ENCODE results near the gene PCAT6. TPM values are rescaled to one million over a fixed set of nuclear protein-coding genes. Genes with fewer than 3 reads are reported as not detected.
A peak's percentile ranks its signal among the peaks of the same experiment; 100 is the strongest.

PCAT6 gene
- total RNA-seq (2021; ENCODE audit: unreplicated experiment) = 2.2 TPM
- 6.8 TPM for polyA plus RNA-seq (2012; ENCODE audit: insufficient read length)
- percentile 36 among the genes with signal in this experiment for Bru-seq, nascent RNA
- percentile 40 among the genes with signal in this experiment for BruChase-seq, experiment 1, labeled RNA remaining after a 2-hour chase
- percentile 42 among the genes with signal in this experiment for BruChase-seq, experiment 2, labeled RNA remaining after a 6-hour chase
- long read RNA-seq, partial matches to known transcripts = 0 of 3 reads
- long read RNA-seq, other reads (novel, unspliced or antisense) = 3 of 3 reads

- DNase-seq (ENCODE audit: low read depth, low spot score) (peak; percentile 58), ATAC-seq (peak; percentile 87)
- H3K4me3 ChIP-seq (ENCODE audit: low read depth in 2 of 2, low read length in 2 of 2) = peak within 1 kb of the TSS; percentile 73 to 78
- no peaks in the 10 kb centered on the region for H3K27me3 ChIP-seq (ENCODE audit: control insufficient read depth, insufficient read depth, low read length)
- POLR2A ChIA-PET = interaction anchor here (0.5 to 1.1 kb wide), 3 partner anchors 9 to 465 kb away, joined by 3 to 4 read pairs (median 4); no protein-coding TSS in a partner anchor
- BruUV-seq (replicated peaks) = no TSS peak
- peak; percentile 75 for TF ChIP-seq TCF7L2 (IDR thresholded peaks at IDR 0.05; ENCODE audit: low read depth, low read length)
- TF ChIP-seq, protein P1, sequence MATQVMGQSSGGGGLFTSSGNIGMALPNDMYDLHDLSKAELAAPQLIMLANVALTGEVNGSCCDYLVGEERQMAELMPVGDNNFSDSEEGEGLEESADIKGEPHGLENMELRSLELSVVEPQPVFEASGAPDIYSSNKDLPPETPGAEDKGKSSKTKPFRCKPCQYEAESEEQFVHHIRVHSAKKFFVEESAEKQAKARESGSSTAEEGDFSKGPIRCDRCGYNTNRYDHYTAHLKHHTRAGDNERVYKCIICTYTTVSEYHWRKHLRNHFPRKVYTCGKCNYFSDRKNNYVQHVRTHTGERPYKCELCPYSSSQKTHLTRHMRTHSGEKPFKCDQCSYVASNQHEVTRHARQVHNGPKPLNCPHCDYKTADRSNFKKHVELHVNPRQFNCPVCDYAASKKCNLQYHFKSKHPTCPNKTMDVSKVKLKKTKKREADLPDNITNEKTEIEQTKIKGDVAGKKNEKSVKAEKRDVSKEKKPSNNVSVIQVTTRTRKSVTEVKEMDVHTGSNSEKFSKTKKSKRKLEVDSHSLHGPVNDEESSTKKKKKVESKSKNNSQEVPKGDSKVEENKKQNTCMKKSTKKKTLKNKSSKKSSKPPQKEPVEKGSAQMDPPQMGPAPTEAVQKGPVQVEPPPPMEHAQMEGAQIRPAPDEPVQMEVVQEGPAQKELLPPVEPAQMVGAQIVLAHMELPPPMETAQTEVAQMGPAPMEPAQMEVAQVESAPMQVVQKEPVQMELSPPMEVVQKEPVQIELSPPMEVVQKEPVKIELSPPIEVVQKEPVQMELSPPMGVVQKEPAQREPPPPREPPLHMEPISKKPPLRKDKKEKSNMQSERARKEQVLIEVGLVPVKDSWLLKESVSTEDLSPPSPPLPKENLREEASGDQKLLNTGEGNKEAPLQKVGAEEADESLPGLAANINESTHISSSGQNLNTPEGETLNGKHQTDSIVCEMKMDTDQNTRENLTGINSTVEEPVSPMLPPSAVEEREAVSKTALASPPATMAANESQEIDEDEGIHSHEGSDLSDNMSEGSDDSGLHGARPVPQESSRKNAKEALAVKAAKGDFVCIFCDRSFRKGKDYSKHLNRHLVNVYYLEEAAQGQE (IDR thresholded peaks at IDR 0.05; ENCODE audit: insufficient read depth in 1 of 2, low read depth in 2 of 2, low read length in 1 of 2) = peak; percentile 7 to 20; a peak in 1 of 4 replicates
- peak; percentile 100 for TF ChIP-seq SIN3A (IDR thresholded peaks at IDR 0.05; ENCODE audit: borderline replicate concordance, insufficient read depth, low read depth, low read length)
- no peak for TF ChIP-seq CTCF (IDR thresholded peaks at IDR 0.05)
- TF ChIP-seq POLR2AphosphoS5 (IDR thresholded peaks at IDR 0.05; ENCODE audit: low read depth, low read length) = peak; percentile 62; the same call in 1 of the 2 replicates
- peaks cover 17% of the 10 kb centered on the region for H3K4me1 ChIP-seq (ENCODE audit: control insufficient read depth, insufficient read depth, low read length)
- in situ Hi-C loops (cut with HindIII; ENCODE audit: low pct_unique_long_range_greater_than_20kb, low sequenced_read_pairs) (no loop called here), intact Hi-C loops (cut with micrococcal nuclease; ENCODE audit: unreplicated experiment) (no loop called here)
- CTCF ChIA-PET = no interaction called here
- H3K36me3 ChIP-seq (ENCODE audit: control insufficient read depth, insufficient read depth, low read length) = no peaks in the 10 kb centered on the region; the same call in 1 of the 2 replicates
- peak within 1 kb of the TSS; percentile 80 for H3K27ac ChIP-seq (ENCODE audit: low read length)
- H3K9me3 ChIP-seq (ENCODE audit: control insufficient read depth, insufficient read depth, low read depth, low read length) = no peaks in the 10 kb centered on the region
Observed at GRCh38 chr1:202810615-202811295, at the start of gene PCAT6. PCAT6 (plus strand) TSS chr1:202810954.

DNA sequence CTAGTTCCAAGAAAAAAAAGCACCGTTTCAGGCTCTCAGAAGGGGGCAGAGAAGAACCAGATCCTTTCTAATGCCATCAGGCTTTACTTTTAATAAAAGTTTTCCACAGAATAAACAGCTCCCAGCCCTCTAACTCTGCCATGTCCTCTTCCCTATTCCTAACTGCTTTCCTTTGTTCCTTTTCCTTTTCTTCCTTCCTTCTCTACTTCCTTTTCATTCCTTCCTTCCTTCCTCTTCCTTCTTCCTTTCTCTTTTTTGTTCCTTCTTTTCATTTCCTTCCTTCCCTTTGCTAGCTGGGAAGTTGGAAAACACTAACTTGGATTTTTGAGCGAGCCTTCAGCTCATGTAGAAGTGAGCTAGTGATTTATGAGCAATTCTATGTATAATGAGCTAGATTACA is 48.7 kb upstream of the PCAT6 start:
- intact Hi-C loops (cut with micrococcal nuclease; ENCODE audit: unreplicated experiment) = no loop called here
- no peaks in the 10 kb centered on the region for H3K4me1 ChIP-seq (ENCODE audit: control insufficient read depth, insufficient read depth, low read length)
- ChIA-PET CTCF (no interaction called here), POLR2A (no interaction called here)
- in situ Hi-C loops (cut with HindIII; ENCODE audit: low pct_unique_long_range_greater_than_20kb, low sequenced_read_pairs) = no loop called here
- no peaks in the 10 kb centered on the region for H3K27me3 ChIP-seq (ENCODE audit: control insufficient read depth, insufficient read depth, low read length)
- ATAC-seq (no peak), DNase-seq (ENCODE audit: low read depth, low spot score) (no peak)
- peaks cover 53% of the 10 kb centered on the region for H3K36me3 ChIP-seq (ENCODE audit: control insufficient read depth, insufficient read depth, low read length)
- TF ChIP-seq SIN3A (IDR thresholded peaks at IDR 0.05; ENCODE audit: borderline replicate concordance, insufficient read depth, low read depth, low read length) = no peak
- no peak for TF ChIP-seq CTCF (IDR thresholded peaks at IDR 0.05)
- TF ChIP-seq, protein P1 (IDR thresholded peaks at IDR 0.05; ENCODE audit: insufficient read depth in 1 of 2, low read depth in 2 of 2, low read length in 1 of 2) = no peak
- no peak for TF ChIP-seq TCF7L2 (IDR thresholded peaks at IDR 0.05; ENCODE audit: low read depth, low read length)
- TF ChIP-seq POLR2AphosphoS5 (IDR thresholded peaks at IDR 0.05; ENCODE audit: low read depth, low read length) = no peak
- H3K4me3 ChIP-seq (ENCODE audit: low read depth in 2 of 2, low read length in 2 of 2) = no peak overlapping the region
- BruUV-seq (replicated peaks) = no TSS peak
- H3K27ac ChIP-seq (ENCODE audit: low read length) = no peak overlapping the region
- H3K9me3 ChIP-seq (ENCODE audit: control insufficient read depth, insufficient read depth, low read depth, low read length) = no peaks in the 10 kb centered on the region

All from Panc1 (cell line).